Stimulated activated naive B cell treated with anti-CD40 and anti-IgM and Interleukin-4, amounts not matched to agents 10 μg/mL and 1 μg/mL and 100 μg/mL, for 72 hours (primary cell): Measurements from ENCODE around the gene PHKB.

ENCODE experiments used
- ATAC-seq, 2 donors: fragments of 150-1000 bp; cut with Tn5 transposase; replicated peaks; 2 replicates each; pipeline ENCODE4 v1.10.0; 2021; ENCODE audit warnings: moderate library complexity in 1 of 2
- DNase-seq: peaks from one replicate; pipeline ENCODE4 v3.0.0; 2021
- H3K27ac Mint-ChIP-seq: one replicate; pipeline ENCODE4 v1.8.0; 2022; ENCODE audit warnings: mild to moderate bottlenecking, mixed read lengths
- H3K27me3 Mint-ChIP-seq, 2 donors: one replicate each; pipeline ENCODE4 v1.8.0; 2022; ENCODE audit warnings: mixed read lengths in 2 of 2
- H3K36me3 Mint-ChIP-seq, 2 donors: one replicate each; pipeline ENCODE4 v1.8.0; 2022; ENCODE audit warnings: mixed read lengths in 2 of 2, mild to moderate bottlenecking in 1 of 2
- H3K4me1 Mint-ChIP-seq, 2 donors: one replicate each; pipeline ENCODE4 v1.8.0; 2022; ENCODE audit warnings: mixed read lengths in 2 of 2, mild to moderate bottlenecking in 1 of 2
- H3K4me3 Mint-ChIP-seq, 2 donors: one replicate each; pipeline ENCODE4 v1.8.0; 2022; ENCODE audit warnings: mild to moderate bottlenecking in 2 of 2, mixed read lengths in 2 of 2, moderate library complexity in 1 of 2
- H3K9me3 Mint-ChIP-seq, 2 donors: one replicate each; pipeline ENCODE4 v1.8.0; 2022; ENCODE audit warnings: mixed read lengths in 2 of 2, mild to moderate bottlenecking in 1 of 2

Gene PHKB

DNA sequence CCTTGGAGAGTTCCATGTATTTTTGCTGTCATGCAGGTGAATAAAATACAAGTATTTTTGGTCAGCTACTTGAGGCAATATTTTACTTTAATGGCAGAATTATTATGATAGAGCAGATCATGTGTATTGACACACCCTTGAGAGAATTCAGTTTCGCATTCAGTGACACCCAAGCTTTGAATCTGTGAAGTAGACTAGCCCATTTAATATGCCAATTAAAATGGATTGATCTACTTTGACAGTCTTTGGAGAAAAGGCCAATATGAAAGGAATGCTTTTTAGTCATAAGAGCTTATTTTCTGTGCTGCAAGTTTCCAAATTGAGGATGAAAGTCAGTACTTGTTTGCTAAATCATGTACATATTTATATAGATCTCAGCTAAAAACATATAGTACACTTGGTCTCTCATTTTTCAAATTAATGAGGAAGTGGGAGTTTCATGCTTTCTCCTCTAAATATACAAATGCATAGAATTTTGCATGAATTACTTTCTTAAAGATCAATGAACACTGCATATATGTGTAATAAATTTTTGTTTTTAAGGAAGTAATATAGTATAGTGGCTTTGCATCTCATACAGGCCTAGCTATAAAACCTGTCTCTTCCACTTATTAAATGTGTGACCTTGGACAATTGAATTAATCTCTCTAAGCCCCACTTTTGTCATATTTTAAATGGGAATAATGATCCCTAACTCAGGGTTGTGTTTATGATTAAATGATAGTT lies 161.5 kb downstream of the PHKB start:
- ATAC-seq = peak; percentile 57 to 67
- H3K4me3 Mint-ChIP-seq = no peak overlapping the region

DNA sequence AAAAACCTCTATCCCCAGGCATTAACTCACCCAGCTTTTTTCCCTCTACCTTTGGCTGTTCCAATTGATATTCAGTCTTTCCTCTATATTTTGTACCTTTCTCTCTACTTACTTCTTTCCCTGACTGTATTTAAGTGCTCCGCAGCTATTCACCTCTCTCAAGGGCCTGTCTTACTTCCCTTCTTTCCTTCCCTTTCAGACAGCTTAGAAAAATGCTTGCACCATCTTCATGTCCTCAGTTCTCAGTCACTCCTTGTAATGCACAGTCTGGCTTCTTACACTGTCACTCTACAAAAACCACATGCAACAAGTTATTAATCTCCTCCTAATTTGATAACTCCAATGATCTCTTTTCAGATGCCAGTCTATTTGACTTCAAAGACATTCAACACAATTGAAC lies 163.4 kb downstream of the PHKB start:
- Mint-ChIP-seq H3K36me3 (peaks cover 26 to 29% of the 10 kb centered on the region in 2 donors), H3K4me1 (peaks cover 5 to 18% of the 10 kb centered on the region in 2 donors), H3K27ac (no peak overlapping the region), H3K27me3 (no peaks in the 10 kb centered on the region), H3K4me3 (no peak overlapping the region), H3K9me3 (peaks cover 0 to 2% of the 10 kb centered on the region in 2 donors)
- DNase-seq (no peak), ATAC-seq (no peak)

More for the DNA sequence above, 161.5 kb downstream of the PHKB start:
- no peaks in the 10 kb centered on the region for H3K27me3 Mint-ChIP-seq
- no peak overlapping the region for H3K27ac Mint-ChIP-seq
- DNase-seq = no peak
- H3K9me3 Mint-ChIP-seq = peaks cover 0 to 2% of the 10 kb centered on the region in 2 donors
- H3K4me1 Mint-ChIP-seq = peaks cover 5 to 18% of the 10 kb centered on the region in 2 donors
- peaks cover 26 to 33% of the 10 kb centered on the region in 2 donors for H3K36me3 Mint-ChIP-seq

- Mint-ChIP-seq H3K27me3 (no peaks in the 10 kb centered on the region), H3K4me3 (no peak overlapping the region), H3K36me3 (peaks cover 25 to 30% of the 10 kb centered on the region in 2 donors), H3K4me1 (peaks cover 5 to 18% of the 10 kb centered on the region in 2 donors), H3K27ac (no peak overlapping the region), H3K9me3 (peaks cover 0 to 2% of the 10 kb centered on the region in 2 donors)
- ATAC-seq (no peak), DNase-seq (no peak)
Observed at GRCh38 chr16:47625115-47625567, 164.0 kb downstream of the PHKB start.

DNA sequence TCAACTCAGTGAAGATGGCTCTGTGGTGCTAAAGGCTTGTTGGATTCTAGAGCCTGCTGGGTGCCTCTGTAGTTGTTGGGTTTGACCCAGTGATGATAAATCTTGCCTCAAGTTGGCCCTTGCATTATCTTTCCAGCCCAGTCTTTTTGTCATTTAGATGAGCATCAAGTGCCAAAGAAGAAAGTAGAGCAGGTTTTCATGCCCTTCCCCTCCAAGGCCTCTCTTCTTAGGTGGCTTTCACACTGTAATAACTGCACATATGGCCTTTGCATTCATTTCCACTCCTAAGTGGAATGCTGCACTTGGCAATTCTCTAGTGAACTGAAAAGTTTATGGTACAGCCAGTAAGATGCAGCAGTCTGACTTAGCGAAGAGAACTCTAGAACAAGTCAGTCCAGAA lies 165.1 kb downstream of the PHKB start:
- no peak for ATAC-seq
- no peak overlapping the region for H3K4me3 Mint-ChIP-seq
- no peak for DNase-seq
- peaks cover 30 to 31% of the 10 kb centered on the region in 2 donors for H3K36me3 Mint-ChIP-seq
- peaks cover 5 to 18% of the 10 kb centered on the region in 2 donors for H3K4me1 Mint-ChIP-seq
- no peaks in the 10 kb centered on the region for H3K27me3 Mint-ChIP-seq
- H3K27ac Mint-ChIP-seq = no peak overlapping the region
- peaks cover 4% of the 10 kb centered on the region in 2 donors for H3K9me3 Mint-ChIP-seq

- Mint-ChIP-seq H3K27ac (no peak overlapping the region), H3K9me3 (peaks cover 4% of the 10 kb centered on the region in 2 donors), H3K27me3 (no peaks in the 10 kb centered on the region), H3K36me3 (peaks cover 34 to 39% of the 10 kb centered on the region in 2 donors), H3K4me1 (peaks cover 8 to 16% of the 10 kb centered on the region in 2 donors), H3K4me3 (no peak overlapping the region)
- DNase-seq = no peak
- no peak for ATAC-seq
Observed at GRCh38 chr16:47627085-47627639, 166.0 kb downstream of the PHKB start.

GRCh38 chr16:47627721-47628120 lies 166.6 kb downstream of the PHKB start:
- ATAC-seq = no peak
- H3K27me3 Mint-ChIP-seq = no peaks in the 10 kb centered on the region
- peaks cover 4% of the 10 kb centered on the region in 2 donors for H3K9me3 Mint-ChIP-seq
- H3K36me3 Mint-ChIP-seq = peaks cover 32 to 40% of the 10 kb centered on the region in 2 donors
- no peak overlapping the region for H3K4me3 Mint-ChIP-seq
- H3K4me1 Mint-ChIP-seq = peaks cover 4 to 12% of the 10 kb centered on the region in 2 donors
- DNase-seq = no peak
- no peak overlapping the region for H3K27ac Mint-ChIP-seq

- no peaks in the 10 kb centered on the region for H3K27me3 Mint-ChIP-seq
- ATAC-seq (no peak), DNase-seq (no peak)
- peaks cover 43 to 55% of the 10 kb centered on the region in 2 donors for H3K36me3 Mint-ChIP-seq
- peaks cover 4% of the 10 kb centered on the region in 2 donors for H3K9me3 Mint-ChIP-seq
- H3K27ac Mint-ChIP-seq = no peak overlapping the region
- peaks cover 4 to 6% of the 10 kb centered on the region in 2 donors for H3K4me1 Mint-ChIP-seq
- no peak overlapping the region for H3K4me3 Mint-ChIP-seq
Observed at GRCh38 chr16:47631131-47631530, 170.0 kb downstream of the PHKB start.

DNA sequence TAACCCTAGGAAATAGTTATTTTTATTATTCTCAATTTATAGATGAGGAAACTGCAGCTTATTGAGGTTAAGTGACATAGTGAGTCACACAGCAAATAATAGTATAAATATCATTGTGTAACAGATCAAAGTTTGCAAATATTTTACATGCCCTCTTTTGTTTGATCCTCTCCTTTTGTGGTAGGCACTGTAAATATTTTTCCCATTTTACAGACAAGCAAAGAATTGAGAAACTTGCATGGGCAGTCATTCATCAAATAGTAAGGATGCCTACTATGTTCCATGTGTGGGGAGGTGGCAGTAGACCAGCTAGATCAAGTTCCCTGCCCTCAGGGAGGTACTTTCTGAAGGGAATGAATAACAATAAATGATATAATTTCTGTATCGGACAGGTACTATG lies 173.0 kb downstream of the PHKB start:
- Mint-ChIP-seq H3K27me3 (no peaks in the 10 kb centered on the region), H3K9me3 (peaks cover 1 to 4% of the 10 kb centered on the region in 2 donors), H3K4me1 (peaks cover 0 to 2% of the 10 kb centered on the region in 2 donors), H3K36me3 (peaks cover 54 to 61% of the 10 kb centered on the region in 2 donors), H3K27ac (no peak overlapping the region), H3K4me3 (no peak overlapping the region)
- DNase-seq = no peak
- ATAC-seq = no peak

GRCh38 chr16:47634727-47635126 lies 173.6 kb downstream of the PHKB start:
- peaks cover 53 to 64% of the 10 kb centered on the region in 2 donors for H3K36me3 Mint-ChIP-seq

GRCh38 chr16:47636501-47637099 lies 175.5 kb downstream of the PHKB start:
- Mint-ChIP-seq H3K4me1 (peaks cover 0 to 2% of the 10 kb centered on the region in 2 donors), H3K27ac (peak overlapping the region; percentile 44), H3K9me3 (no peaks in the 10 kb centered on the region), H3K4me3 (no peak overlapping the region), H3K36me3 (peaks cover 49 to 62% of the 10 kb centered on the region in 2 donors), H3K27me3 (no peaks in the 10 kb centered on the region)
- DNase-seq (no peak), ATAC-seq (no peak)

More at GRCh38 chr16:47634727-47635126, 173.6 kb downstream of the PHKB start:
- ATAC-seq = no peak
- Mint-ChIP-seq H3K27ac (no peak overlapping the region), H3K4me1 (peaks cover 0 to 2% of the 10 kb centered on the region in 2 donors), H3K4me3 (no peak overlapping the region), H3K9me3 (peaks cover 1 to 4% of the 10 kb centered on the region in 2 donors), H3K27me3 (no peaks in the 10 kb centered on the region)
- DNase-seq = no peak

DNA sequence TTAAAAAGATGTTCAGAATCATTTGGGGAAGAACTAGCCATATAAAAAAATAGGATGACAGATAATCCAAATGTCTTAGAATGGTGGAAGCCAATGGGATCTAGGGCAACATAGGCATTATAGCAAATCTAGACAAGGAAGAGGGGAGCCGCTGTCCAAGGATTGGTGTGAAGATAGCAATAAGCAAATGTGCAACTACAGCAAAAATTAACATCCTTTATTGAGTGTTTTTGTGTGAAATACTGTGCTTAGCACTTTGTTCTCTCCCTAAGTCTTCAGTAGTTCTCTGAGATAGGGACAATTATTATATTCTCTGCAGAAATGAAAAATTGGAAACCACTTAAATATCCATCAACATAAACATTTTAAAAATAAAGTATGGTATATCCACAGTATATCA lies 177.0 kb downstream of the PHKB start:
- H3K9me3 Mint-ChIP-seq = no peaks in the 10 kb centered on the region
- DNase-seq (no peak), ATAC-seq (no peak)
- no peaks in the 10 kb centered on the region for H3K27me3 Mint-ChIP-seq
- H3K4me1 Mint-ChIP-seq = no peaks in the 10 kb centered on the region
- H3K4me3 Mint-ChIP-seq = no peak overlapping the region
- H3K36me3 Mint-ChIP-seq = peaks cover 53 to 69% of the 10 kb centered on the region in 2 donors
- H3K27ac Mint-ChIP-seq = no peak overlapping the region

DNA sequence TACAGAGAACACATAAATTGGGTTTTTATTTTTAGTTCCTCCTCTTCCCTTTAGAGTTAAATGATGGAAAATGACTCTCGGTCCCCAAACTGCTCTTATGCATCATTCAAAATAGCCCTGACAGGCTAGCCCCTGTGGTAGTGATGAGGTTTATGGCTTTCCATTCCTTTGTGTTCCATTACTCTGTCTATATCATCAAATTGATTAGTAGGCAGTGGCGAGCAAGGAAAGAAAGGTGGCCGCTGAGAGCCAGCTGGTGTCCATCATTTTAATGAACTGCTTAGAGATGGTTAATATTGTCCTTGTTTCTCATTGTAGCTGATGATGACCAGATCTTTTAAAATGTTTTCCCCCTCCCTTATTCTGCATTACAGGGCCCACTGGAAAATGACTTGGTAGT lies 179.5 kb downstream of the PHKB start:
- Mint-ChIP-seq H3K4me1 (no peaks in the 10 kb centered on the region), H3K36me3 (peaks cover 47 to 64% of the 10 kb centered on the region in 2 donors), H3K27me3 (no peaks in the 10 kb centered on the region), H3K4me3 (no peak overlapping the region), H3K9me3 (peaks cover 0 to 2% of the 10 kb centered on the region in 2 donors), H3K27ac (no peak overlapping the region)
- ATAC-seq (no peak), DNase-seq (no peak)

- H3K27me3 Mint-ChIP-seq = no peaks in the 10 kb centered on the region
- no peak for ATAC-seq
- DNase-seq = no peak
- H3K4me3 Mint-ChIP-seq = no peak overlapping the region
- H3K4me1 Mint-ChIP-seq = no peaks in the 10 kb centered on the region
- H3K36me3 Mint-ChIP-seq = peaks cover 27 to 47% of the 10 kb centered on the region in 2 donors
- H3K27ac Mint-ChIP-seq = peak overlapping the region; percentile 65
- peaks cover 0 to 2% of the 10 kb centered on the region in 2 donors for H3K9me3 Mint-ChIP-seq
Observed at GRCh38 chr16:47643323-47644000, 182.3 kb downstream of the PHKB start.

DNA sequence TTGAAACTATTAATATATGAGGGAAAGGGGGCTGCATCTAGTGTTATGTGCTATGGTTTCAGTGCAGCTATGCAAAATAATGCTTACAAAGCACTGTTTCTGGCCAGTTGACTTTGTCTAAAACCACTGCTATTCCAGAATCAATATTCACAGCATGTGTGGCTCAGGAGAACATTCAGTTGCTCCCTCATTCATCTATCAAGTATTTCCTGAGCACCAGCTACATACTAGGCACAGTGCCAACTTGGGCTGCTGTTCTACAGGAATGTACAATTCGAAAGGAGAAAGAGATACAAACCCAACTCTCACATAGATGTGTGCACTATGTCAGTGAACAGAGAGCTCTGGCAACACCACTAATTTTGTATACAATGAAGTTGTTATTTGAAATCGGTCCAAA lies 183.0 kb downstream of the PHKB start:
- ATAC-seq (no peak), DNase-seq (no peak)
- Mint-ChIP-seq H3K27me3 (no peaks in the 10 kb centered on the region), H3K4me3 (no peak overlapping the region), H3K4me1 (no peaks in the 10 kb centered on the region), H3K9me3 (peaks cover 0 to 2% of the 10 kb centered on the region in 2 donors), H3K27ac (no peak overlapping the region), H3K36me3 (peaks cover 28 to 45% of the 10 kb centered on the region in 2 donors)
